Fibroblast of skin of back (primary cell): ENCODE results near the gene TXNL1.

Source experiments
- DNase-seq: peaks from one replicate; pipeline ENCODE4 v3.0.0-alpha.2; 2013

The TXNL1 gene

GRCh38 chr18:56565551-56566345 lies 72.6 kb downstream of the TXNL1 start:
- DNase-seq = peak; percentile 91

DNA sequence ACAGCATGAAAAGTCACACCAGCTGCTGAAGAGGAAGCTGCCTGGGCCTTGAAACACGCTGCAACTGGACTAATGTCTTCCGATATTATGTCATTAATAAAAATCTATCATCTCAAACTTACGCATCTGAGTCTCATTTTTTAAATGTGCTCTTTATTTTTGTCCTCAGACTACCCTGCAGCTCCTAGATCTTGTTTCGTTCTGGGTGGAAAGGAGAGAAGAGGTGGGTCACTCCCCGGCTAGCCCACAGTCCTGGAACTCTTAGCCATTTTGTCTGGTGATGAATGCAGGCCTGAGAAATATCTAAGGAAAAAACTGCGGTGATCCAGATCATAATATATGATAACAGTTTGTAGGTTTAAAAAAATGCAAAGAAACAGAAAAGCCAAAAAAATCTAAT lies 73.3 kb downstream of the TXNL1 start:
- DNase-seq = no peak

GRCh38 chr18:56563568-56563967 lies 74.8 kb downstream of the TXNL1 start:
- peak; percentile 15 for DNase-seq

GRCh38 chr18:56562479-56562878 lies 75.9 kb downstream of the TXNL1 start:
- DNase-seq = no peak

DNA sequence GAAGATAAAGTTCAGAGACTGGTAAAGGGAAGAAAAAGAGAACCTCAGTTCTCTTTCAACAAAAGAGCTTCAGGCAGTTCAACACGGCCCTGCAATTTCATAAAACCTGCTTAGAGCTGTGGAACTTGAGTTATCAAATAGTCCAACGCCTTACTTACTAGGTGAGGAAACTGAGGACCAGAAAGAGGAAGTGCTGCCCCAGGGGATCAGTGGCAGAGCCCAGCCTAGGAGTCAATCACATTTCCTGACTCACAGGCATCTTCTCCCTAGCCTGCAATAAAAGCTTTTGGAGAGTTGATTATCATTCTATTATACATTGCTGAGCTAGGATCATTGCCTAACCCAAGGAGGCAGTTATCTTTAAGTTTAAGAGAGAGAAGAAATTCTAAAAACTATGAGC lies 77.4 kb downstream of the TXNL1 start:
- DNase-seq = no peak

DNA sequence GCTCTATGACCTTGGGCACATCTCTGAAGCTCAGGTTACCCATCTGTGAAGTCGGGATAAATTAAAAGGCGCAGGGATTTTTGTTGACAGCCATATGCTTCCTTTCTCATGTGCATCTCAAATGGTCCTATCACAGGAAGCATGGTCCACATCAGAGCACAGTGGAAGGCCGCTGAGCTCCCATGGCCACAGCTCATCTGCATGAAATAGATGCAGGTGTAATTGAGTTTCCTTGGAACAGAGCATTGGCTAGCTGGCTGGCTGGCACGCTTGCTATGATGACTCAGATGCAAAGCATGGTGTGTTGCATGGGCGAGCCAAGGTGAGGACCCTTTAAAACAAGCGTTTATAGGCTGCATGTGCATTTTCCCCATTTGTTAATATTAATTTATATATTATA lies 79.3 kb downstream of the TXNL1 start:
- DNase-seq = no peak

DNA sequence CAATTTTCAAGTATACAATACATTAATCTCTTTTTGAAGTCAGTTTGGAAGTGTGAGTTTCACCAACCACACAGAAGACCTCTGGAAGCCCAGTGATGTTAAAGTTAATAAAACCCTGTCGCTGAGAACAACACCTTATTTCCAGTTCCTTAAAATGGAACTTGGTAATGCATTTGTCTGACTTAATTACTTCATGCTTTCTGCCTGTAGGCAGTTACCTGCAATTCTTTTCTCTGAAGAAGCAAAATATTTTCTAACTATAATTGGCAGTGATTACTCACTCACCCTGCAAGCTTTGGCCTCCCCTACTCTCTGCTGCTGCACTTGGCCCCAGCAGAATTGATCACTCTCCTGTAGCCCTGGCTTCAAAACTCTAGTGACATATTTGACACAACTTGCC lies 81.5 kb downstream of the TXNL1 start:
- no peak for DNase-seq

GRCh38 chr18:56550121-56550520 lies 88.3 kb downstream of the TXNL1 start:
- DNase-seq = peak; percentile 11
